A549 (cell line): ENCODE results near the gene SLC66A3.

ENCODE experiments used
- CTCF ChIP-seq: fragments of >200 bp; sonication (Bioruptor Twin); formaldehyde crosslinking; IDR thresholded peaks from 3 replicates; pipeline ENCODE4 v1.5.1; 2016
- ELK1 ChIP-seq: fragments of 150-350 bp; IDR thresholded peaks from 2 replicates; pipeline ENCODE4 v1.6.1; 2014; ENCODE audit warnings: low read depth, mild to moderate bottlenecking, low read length
- MAFK ChIP-seq: fragments of 450-650 bp; IDR thresholded peaks from 2 replicates; pipeline ENCODE4 v1.6.1; 2014; ENCODE audit not compliant: partially characterized antibody
- POLR2A ChIP-seq: IDR thresholded peaks from 2 replicates; pipeline ENCODE4 v1.6.1; 2012; ENCODE audit warnings: mild to moderate bottlenecking, low read length
- SMC3 ChIP-seq: fragments of >200 bp; sonication (Bioruptor Twin); formaldehyde crosslinking; IDR thresholded peaks from 3 replicates; pipeline ENCODE4 v1.6.1; 2018; ENCODE audit warnings: inconsistent platforms

- TF ChIP-seq MAFK (no peak), SMC3 (no peak), ELK1 (no peak), CTCF (no peak), POLR2A (no peak)
These were observed 1.3 kb downstream of the SLC66A3 start for GRCh38 chr2:11156396-11157075.
